Liver (tissue), 9 donors: ENCODE results near the gene MYO3B. TPM values are rescaled to one million over a fixed set of nuclear protein-coding genes. Genes with fewer than 3 reads are reported as not detected.

Experiments used
- DNase-seq: peaks from one replicate; pipeline ENCODE4 v3.0.0-alpha.2; 2017; ENCODE audit warnings: low spot score
- H3K27ac ChIP-seq, 2 donors: one replicate each; pipeline ENCODE4 v1.7.0; 2013; ENCODE audit warnings: inconsistent platforms in 2 of 2, low read length in 2 of 2, control low read depth in 1 of 2, low read depth in 1 of 2, mild to moderate bottlenecking in 1 of 2
- H3K27me3 ChIP-seq, 4 donors: one replicate each; pipeline versions ENCODE4 v1.6.1 to v1.7.0; 2013; ENCODE audit warnings: low read length in 3 of 4, inconsistent platforms in 1 of 4, mild to moderate bottlenecking in 1 of 4, moderate library complexity in 1 of 4; ENCODE audit not compliant: control insufficient read depth in 4 of 4, insufficient read depth in 4 of 4
- H3K36me3 ChIP-seq, 4 donors: one replicate each; pipeline versions ENCODE4 v1.6.1 to v1.7.0; 2013; ENCODE audit warnings: low read length in 3 of 4, mild to moderate bottlenecking in 3 of 4, low read depth in 1 of 4, moderate library complexity in 1 of 4; ENCODE audit not compliant: control insufficient read depth in 4 of 4, insufficient read depth in 3 of 4
- H3K4me1 ChIP-seq, 4 donors: one replicate each; pipeline versions ENCODE4 v1.6.1 to v1.7.0; 2013; ENCODE audit warnings: low read length in 3 of 4, mild to moderate bottlenecking in 3 of 4, moderate library complexity in 1 of 4; ENCODE audit not compliant: control insufficient read depth in 4 of 4, insufficient read depth in 4 of 4
- H3K4me3 ChIP-seq, 3 donors: one replicate each; pipeline versions ENCODE4 v1.6.1 to v1.7.0; 2013; ENCODE audit warnings: low read length in 3 of 3, control low read depth in 1 of 3, low read depth in 1 of 3, mild to moderate bottlenecking in 1 of 3
- H3K9ac ChIP-seq, 2 donors: one replicate each; pipeline ENCODE4 v1.7.0; 2013; ENCODE audit warnings: low read length in 2 of 2, mild to moderate bottlenecking in 2 of 2, moderate library complexity in 2 of 2, control low read depth in 1 of 2, low read depth in 1 of 2
- H3K9me3 ChIP-seq, 4 donors: one replicate each; pipeline versions ENCODE4 v1.6.1 to v1.7.0; 2013; ENCODE audit warnings: low read length in 3 of 4; ENCODE audit not compliant: control insufficient read depth in 4 of 4
- FOXA1 ChIP-seq: IDR thresholded peaks from 2 replicates; pipeline ENCODE4 v1.6.1; 2016; ENCODE audit warnings: antibody characterized with exemption
- FOXA2 ChIP-seq: IDR thresholded peaks from 2 replicates; pipeline ENCODE4 v1.6.1; 2016; ENCODE audit warnings: antibody characterized with exemption
- GABPA ChIP-seq, 2 donors: IDR thresholded peaks in 1 of 2; conservative IDR thresholded peaks in 1 of 2; 2 replicates each; pipeline ENCODE4 v1.6.1; 2016; ENCODE audit warnings: antibody characterized with exemption in 2 of 2, mild to moderate bottlenecking in 1 of 2, moderate library complexity in 1 of 2
- HNF4A ChIP-seq, 2 donors: conservative IDR thresholded peaks; 2 replicates each; pipeline ENCODE4 v1.6.1; 2016; ENCODE audit warnings: antibody characterized with exemption in 2 of 2, mild to moderate bottlenecking in 2 of 2
- JUND ChIP-seq, 2 donors: IDR thresholded peaks; 2 replicates each; pipeline ENCODE4 v1.6.1; 2016; ENCODE audit warnings: antibody characterized with exemption in 2 of 2
- NR2F2 ChIP-seq: IDR thresholded peaks from 2 replicates; pipeline ENCODE4 v1.6.1; 2016; ENCODE audit warnings: antibody characterized with exemption
- RAD21 ChIP-seq, 2 donors: IDR thresholded peaks; 2 replicates each; pipeline ENCODE4 v1.6.1; 2016; ENCODE audit warnings: antibody characterized with exemption in 2 of 2, mild to moderate bottlenecking in 2 of 2
- RXRA ChIP-seq, 2 donors: IDR thresholded peaks; 2 replicates each; pipeline ENCODE4 v1.6.1; 2017 to 2018; ENCODE audit warnings: antibody characterized with exemption in 2 of 2, mild to moderate bottlenecking in 1 of 2
- SP1 ChIP-seq: IDR thresholded peaks from 2 replicates; pipeline ENCODE4 v1.6.1; 2018; ENCODE audit warnings: antibody characterized with exemption, mild to moderate bottlenecking
- YY1 ChIP-seq: IDR thresholded peaks from 2 replicates; pipeline ENCODE4 v1.6.1; 2016; ENCODE audit warnings: antibody characterized with exemption, mild to moderate bottlenecking
- whole genome bisulfite sequencing: extraction: QIAGEN DNeasy Blood & Tissue Kit; methylation state at CpG from one replicate; pipeline ENCODE4 v1.1.7; 2013; 5-methylcytosine and 5-hydroxymethylcytosine counted together
- polyA plus RNA-seq, 2 donors: library from polyadenylated mRNA; stranded (reverse) in 1 of 2; unstranded in 1 of 2; fragments of 200-250 nt in 1 of 2; fragments of >200 nt in 1 of 2; fragmentation: Nextera tagmentation in 1 of 2; extraction: Ambion mirVana in 1 of 2; gene quantifications; one replicate each; pipeline versions ENCODE4 v1.2.1 to v1.2.3, GENCODE V29; 2013 to 2015
- total RNA-seq, 2 donors: library from RNA; depleted of rRNA; stranded (reverse); fragments of >200 nt; gene quantifications; one replicate each; pipeline ENCODE4 v1.2.3, GENCODE V29; 2014
- TF ChIP-seq, protein P1 (sequence below): fragments of 150-350 bp; IDR thresholded peaks from 2 replicates; pipeline ENCODE4 v1.5.1; 2017; ENCODE audit warnings: improper control_type of control experiment, low read depth, low read length; ENCODE audit not compliant: missing input control
- TF ChIP-seq, protein P2 (sequence below): IDR thresholded peaks from 2 replicates; pipeline ENCODE4 v1.6.1; 2016; ENCODE audit warnings: antibody characterized with exemption, mild to moderate bottlenecking
- TF ChIP-seq, protein P3 (sequence below): IDR thresholded peaks from 2 replicates; pipeline ENCODE4 v1.6.1; 2016; ENCODE audit warnings: antibody characterized with exemption
- donor health status: healthy.
- donor health status: healthy.
- donor health status: healthy.
- donor health status: healthy.
- donor health status: healthy.

Gene MYO3B
- total and polyA plus RNA-seq, 4 donors, result under 0.01 to 0.05 TPM; not detected in 2

DNA sequence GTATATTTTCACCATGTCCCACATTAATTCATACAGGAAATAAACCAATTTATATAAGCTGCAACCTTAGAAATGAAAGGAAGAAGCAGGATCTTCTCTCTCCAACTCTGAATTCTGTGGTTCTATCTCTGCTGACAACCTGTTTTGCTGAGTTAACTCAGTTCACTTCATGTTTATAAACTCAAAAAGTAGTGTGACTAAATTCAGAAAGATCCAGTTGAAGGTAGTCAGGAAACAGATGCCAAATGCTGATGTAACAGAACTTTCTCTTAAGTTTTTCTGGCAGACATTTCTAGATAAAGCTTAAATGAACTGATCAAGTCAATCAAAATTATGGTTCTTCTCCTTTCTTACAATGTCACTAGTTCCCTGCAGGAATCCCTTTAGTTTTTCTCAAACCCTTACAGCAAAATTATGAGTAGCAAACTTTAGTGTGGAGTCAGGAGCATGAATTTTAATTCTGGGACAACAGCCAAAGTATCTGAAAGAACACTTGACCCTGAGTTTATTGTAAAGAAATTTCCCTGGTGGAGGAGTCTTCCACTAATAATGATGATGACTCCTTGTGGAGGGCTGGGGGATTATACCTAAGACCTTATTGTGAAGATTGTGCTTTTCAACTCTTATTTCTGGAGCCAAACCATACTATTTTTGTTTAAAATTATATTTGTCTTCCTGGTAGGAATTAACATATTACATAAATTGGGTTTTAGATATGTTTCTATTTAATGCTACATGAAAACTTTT, 216.9 kb downstream of the MYO3B start:
- no peak for DNase-seq
- Histone ChIP-seq H3K27ac (no peak overlapping the region), H3K4me1 (no peaks in the 10 kb centered on the region), H3K4me3 (no peak overlapping the region), H3K9me3 (no peaks in the 10 kb centered on the region), H3K36me3 (no peaks in the 10 kb centered on the region), H3K9ac (no peak overlapping the region), H3K27me3 (peaks cover 0 to 21% (median 4%) of the 10 kb centered on the region in 4 donors)
- TF ChIP-seq FOXA1, result no peak
- TF ChIP-seq SP1, result no peak
- TF ChIP-seq FOXA2, result no peak
- TF ChIP-seq, protein P1, sequence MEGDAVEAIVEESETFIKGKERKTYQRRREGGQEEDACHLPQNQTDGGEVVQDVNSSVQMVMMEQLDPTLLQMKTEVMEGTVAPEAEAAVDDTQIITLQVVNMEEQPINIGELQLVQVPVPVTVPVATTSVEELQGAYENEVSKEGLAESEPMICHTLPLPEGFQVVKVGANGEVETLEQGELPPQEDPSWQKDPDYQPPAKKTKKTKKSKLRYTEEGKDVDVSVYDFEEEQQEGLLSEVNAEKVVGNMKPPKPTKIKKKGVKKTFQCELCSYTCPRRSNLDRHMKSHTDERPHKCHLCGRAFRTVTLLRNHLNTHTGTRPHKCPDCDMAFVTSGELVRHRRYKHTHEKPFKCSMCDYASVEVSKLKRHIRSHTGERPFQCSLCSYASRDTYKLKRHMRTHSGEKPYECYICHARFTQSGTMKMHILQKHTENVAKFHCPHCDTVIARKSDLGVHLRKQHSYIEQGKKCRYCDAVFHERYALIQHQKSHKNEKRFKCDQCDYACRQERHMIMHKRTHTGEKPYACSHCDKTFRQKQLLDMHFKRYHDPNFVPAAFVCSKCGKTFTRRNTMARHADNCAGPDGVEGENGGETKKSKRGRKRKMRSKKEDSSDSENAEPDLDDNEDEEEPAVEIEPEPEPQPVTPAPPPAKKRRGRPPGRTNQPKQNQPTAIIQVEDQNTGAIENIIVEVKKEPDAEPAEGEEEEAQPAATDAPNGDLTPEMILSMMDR, result no peak
- TF ChIP-seq, protein P2, sequence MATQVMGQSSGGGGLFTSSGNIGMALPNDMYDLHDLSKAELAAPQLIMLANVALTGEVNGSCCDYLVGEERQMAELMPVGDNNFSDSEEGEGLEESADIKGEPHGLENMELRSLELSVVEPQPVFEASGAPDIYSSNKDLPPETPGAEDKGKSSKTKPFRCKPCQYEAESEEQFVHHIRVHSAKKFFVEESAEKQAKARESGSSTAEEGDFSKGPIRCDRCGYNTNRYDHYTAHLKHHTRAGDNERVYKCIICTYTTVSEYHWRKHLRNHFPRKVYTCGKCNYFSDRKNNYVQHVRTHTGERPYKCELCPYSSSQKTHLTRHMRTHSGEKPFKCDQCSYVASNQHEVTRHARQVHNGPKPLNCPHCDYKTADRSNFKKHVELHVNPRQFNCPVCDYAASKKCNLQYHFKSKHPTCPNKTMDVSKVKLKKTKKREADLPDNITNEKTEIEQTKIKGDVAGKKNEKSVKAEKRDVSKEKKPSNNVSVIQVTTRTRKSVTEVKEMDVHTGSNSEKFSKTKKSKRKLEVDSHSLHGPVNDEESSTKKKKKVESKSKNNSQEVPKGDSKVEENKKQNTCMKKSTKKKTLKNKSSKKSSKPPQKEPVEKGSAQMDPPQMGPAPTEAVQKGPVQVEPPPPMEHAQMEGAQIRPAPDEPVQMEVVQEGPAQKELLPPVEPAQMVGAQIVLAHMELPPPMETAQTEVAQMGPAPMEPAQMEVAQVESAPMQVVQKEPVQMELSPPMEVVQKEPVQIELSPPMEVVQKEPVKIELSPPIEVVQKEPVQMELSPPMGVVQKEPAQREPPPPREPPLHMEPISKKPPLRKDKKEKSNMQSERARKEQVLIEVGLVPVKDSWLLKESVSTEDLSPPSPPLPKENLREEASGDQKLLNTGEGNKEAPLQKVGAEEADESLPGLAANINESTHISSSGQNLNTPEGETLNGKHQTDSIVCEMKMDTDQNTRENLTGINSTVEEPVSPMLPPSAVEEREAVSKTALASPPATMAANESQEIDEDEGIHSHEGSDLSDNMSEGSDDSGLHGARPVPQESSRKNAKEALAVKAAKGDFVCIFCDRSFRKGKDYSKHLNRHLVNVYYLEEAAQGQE, result no peak
- TF ChIP-seq HNF4A (conservative IDR thresholded peaks at IDR 0.05), result no peak
- no peak for TF ChIP-seq GABPA (IDR thresholded peaks at IDR 0.05 in 1 of 2, conservative IDR thresholded peaks at IDR 0.05 in 1 of 2)
- no peak for TF ChIP-seq YY1
- TF ChIP-seq, protein P3, sequence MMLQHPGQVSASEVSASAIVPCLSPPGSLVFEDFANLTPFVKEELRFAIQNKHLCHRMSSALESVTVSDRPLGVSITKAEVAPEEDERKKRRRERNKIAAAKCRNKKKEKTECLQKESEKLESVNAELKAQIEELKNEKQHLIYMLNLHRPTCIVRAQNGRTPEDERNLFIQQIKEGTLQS, result no peak

DNA sequence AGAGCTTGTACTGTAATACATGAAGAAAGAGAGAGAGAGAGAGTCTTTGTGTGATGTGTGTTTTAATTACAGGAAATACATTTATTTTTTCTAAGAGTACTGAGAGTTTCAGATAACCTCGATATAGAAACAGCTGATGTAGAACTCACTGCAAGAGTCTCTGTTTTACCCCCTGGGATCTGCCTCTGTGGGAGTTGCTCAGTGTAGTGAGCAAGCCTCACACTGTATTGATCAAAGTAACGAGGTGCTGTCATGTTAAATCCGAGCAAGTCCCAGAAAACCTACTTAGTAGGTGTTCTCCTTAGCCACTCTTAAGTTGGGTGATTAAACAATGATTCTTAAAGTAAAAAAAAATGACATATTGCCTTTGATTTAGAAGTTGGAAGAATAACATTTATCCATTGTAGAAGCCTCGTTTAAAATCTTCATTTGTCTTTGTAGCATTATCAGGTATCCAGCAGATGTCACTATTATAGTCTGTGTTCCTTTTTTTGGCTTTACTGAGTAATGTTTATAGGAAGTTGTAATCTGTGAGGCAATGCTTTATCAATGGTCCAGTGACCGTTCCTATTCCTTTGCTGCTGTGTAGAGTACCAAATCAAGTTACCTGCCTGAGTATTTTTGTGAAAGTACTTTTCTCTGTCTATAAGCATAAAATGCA, 219.0 kb downstream of the MYO3B start:
- no peak overlapping the region for H3K27ac ChIP-seq
- H3K9ac ChIP-seq, result no peak overlapping the region

More for the DNA sequence above, 219.0 kb downstream of the MYO3B start:
- no peaks in the 10 kb centered on the region for H3K9me3 ChIP-seq
- no peaks in the 10 kb centered on the region for H3K4me1 ChIP-seq
- TF ChIP-seq NR2F2, result no peak
- peak in 1 of 2 donors; percentile 9 for TF ChIP-seq HNF4A (conservative IDR thresholded peaks at IDR 0.05)
- TF ChIP-seq RXRA (IDR thresholded peaks at IDR 0.05), result no peak
- TF ChIP-seq, protein P1, result peak; percentile 55
- TF ChIP-seq RAD21 (IDR thresholded peaks at IDR 0.05), result peak; percentile 87 to 89
- peak in 1 of 2 donors; percentile 13 for TF ChIP-seq JUND (IDR thresholded peaks at IDR 0.05)
- no peaks in the 10 kb centered on the region for H3K36me3 ChIP-seq
- DNase-seq, result no peak
- no peak overlapping the region for H3K4me3 ChIP-seq
- WGBS, result 14% methylated on average over 5 of the region's 5 CpGs
- peaks cover 0 to 15% (median 4%) of the 10 kb centered on the region in 4 donors for H3K27me3 ChIP-seq
